CD4-positive, alpha-beta T cell treated with Interleukin-4 for 4 hours (primary cell): Measurements from ENCODE around the gene CXCL12.

Experiments
- DNase-seq: peaks from one replicate; pipeline ENCODE4 v3.0.0-alpha.2; 2020

Gene CXCL12

DNA sequence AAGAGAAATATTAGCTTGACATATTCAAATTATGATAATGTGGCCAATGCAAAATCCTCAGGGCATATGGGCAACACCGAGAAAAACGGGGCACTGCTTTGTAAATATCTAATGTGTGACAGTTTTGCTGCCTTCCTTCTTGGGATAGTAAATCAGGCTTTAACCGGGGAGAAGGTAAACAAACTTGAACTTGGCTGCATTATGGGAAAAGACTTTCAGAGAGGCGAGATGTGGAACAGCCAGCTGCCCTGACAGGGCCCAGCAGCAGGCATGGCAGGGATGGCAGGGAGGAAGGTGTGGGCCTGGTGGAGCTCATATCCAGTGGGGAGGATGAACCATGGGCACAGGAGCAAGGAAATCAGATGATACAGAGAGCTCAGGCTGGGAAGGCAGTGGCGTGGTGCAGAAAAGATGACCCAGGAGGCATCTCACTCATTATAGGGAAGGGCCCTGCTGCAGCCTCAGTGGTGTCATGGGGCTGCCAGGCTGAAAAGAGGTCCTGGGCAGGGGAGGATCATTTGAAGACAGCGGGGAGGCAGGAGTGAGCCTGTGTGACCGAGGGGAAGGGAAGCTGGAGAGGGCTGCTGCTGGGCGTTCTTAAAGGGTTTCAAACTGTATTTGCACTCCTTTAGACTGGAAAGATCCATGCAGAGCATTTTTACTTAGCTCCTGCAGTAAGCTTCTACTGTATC is 26.7 kb downstream of the CXCL12 start:
- no peak for DNase-seq

DNA sequence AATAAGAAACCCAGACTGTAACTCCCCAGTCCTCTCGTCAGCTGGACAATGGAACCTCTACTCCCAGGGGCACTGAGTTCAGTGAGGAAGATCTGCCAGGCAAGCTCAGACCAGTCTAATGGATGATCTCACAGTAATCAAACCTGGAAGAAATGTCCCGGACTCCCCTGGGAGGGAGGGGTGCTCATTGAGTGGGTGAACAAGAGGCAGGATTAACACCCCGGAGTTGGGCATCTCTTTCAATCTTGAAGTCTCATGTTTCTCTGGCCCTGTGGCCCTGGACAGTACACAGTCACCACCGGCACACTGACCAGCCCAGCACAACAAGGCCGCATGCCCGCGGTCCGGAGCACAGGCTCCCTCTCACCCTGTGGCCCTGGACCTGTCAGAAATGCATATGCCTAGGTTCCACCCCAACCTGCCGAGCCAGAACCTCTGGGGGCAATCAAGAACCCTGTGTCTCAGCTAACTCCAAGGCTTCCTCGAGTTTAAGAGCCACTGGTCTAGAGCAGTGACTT is 27.8 kb downstream of the CXCL12 start:
- DNase-seq: no peak

DNA sequence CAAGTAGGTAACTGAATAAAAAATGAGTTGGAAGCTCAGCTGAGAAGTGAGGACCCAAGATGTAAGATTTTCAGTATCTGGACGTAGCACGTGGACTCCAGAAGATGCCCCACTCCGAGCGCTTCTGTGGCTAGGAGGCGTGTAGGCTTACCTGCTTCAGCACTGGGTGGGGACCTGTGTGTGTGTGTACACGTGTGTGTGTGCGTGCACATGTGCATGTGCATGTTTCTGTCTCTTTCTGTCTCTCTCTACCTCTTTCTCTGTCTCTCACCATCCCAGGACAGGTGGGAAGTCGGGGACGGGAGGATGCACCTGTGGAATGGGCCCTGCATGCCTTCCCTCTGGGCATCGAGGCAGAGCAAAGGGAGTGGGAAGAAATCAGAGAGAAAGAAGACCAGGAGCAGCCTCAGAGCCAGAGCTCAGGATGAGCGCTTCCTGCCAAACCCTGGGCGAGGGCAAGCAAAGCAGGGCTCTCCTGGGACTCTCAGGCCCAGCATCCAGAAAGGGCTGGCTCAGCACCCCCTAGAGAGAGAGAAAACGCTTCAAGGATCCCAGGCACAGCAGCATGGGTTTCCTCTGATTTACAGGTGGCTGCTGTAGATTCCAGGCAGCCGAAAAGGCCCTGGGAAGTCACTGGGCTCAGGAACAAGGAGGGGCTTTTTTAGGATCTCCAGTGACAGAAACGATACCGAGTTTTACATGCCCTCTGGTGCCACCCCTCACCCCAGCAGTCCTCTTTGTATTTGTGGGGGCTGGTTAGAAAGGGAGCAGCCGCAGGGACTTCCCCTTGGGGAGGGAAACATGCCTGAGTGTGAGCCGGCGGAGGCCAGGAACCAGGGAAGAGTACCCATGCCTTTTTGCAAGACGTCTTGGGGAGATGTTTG is 28.5 kb downstream of the CXCL12 start:
- no peak for DNase-seq

DNA sequence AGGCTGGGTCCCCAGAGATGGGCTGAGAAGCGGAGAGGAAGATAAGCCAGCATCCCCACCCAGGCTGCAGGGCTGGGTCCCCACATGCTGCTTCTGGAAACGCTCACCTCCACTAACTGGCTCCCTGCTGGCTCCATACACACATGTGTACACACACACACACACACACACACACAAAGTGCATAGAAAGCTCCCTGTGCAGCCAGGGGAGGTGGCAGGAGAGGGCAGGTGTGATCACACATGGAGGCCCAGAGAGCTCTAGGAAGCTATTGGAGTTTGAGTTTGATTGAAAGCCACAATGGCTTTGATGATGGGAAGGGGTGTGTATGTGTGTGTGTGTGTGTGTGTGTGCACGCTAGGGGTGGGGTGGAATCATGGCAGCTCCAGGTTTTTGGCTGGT is 29.3 kb downstream of the CXCL12 start:
- DNase-seq: no peak

DNA sequence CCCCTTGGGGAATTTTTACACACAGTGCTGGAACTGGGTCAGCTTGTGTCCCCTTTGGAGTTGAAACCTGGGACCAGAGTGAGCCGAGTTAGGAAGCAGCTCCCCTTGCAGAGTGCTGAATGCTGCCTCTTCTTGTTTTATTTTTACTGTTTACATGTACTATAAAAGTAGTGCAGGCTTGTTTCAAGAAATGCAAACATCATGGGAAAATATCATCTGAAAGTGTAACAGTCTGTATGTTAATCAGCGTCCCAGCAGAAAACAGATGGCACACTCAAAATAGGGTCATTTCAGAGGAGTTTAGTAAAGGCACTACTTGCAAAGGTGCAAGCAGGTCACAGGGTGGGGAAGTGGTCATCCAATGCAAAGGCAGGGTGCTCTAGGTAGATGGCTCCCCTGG is 30.1 kb downstream of the CXCL12 start:
- no peak for DNase-seq

DNA sequence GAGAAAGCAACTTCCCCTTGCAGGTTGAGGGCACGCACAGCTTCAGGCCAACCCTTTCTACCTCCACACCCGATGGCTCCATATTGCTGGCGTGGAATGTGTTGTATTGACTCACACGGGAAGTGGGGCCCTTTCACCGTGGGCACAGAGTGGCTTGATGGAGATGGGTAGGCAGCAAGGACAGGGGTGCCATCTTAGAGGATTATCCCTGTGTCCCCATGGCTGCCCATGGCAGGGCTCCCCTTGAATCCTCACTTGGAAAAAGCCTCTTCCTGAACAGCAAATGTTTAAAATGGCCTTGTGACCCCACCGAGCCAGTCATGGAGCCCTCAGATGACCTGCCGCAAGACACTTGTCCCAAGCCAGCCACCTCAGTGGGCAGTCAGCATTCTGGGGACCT is 31.2 kb downstream of the CXCL12 start:
- DNase-seq: no peak

DNA sequence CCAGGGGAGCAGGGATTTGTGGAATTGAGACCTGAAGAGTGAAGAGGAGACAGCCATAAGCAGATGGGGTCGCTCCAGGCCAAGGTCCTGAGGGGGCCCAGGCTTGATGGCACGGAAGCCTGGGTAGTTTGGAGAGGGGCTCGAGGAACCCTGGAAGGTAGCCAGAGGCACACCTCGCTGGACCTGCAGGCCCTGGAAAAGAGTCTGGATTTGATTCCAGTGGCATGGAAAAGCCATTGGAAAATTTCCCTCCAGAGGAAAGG is 31.8 kb downstream of the CXCL12 start:
- DNase-seq: no peak

DNA sequence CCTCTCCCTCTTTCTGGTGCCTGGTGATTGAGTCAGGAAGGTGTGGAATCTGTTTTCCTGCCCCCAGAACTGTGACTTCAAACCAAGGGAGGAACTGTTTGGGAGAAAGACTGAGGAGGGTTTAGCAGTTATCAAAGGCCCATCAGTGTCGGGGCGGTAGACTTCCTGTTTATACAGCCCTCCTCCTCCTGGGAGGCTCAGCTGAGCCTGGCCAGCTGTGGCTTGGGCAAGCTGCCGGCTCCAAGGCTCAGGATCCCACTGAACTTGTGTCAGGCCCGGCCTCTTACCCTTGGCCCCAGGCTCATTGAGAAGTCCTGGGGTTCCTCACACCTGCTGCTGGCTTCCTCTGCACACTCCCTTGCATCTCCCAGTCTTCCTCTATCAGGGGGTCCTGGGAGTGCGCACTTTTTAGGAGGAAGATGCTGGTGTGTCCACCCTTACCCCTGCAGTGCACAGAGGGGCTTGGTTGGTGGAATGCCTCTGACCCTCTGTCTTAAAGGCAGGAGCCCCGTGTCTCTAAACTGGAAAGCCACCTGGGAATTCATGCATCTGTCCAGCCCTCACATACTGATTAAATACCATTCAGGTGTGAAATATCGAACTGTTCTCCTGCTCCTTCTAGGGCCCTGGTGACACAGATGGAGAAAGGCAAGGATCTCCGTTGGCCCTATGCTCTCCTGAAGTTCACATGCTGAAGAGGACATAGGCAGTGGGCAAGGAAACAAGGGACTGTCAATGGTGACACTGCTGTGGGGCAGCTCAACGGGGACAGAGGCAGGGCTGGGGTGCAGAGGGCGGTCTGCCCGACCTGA is 32.4 kb downstream of the CXCL12 start:
- no peak for DNase-seq

DNA sequence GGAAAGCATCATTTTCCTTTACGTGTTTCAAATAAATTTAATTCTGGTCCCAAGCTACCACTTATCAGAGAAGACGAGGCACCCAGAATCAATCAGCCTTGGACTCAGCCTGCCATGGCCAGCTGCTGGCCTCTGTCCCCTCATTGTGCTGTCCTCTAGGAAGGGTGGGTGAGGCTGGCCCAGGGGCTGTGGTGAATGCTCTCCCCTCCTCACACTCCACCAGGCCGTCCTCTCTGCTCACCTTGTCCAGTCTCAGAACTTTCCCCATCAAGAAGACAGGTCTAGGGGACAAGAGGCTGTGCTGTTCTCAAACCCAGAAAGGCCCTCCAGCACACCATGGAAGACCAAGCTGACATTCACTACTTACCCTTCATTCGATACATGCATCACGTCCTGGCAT is 36.4 kb downstream of the CXCL12 start:
- DNase-seq: no peak

DNA sequence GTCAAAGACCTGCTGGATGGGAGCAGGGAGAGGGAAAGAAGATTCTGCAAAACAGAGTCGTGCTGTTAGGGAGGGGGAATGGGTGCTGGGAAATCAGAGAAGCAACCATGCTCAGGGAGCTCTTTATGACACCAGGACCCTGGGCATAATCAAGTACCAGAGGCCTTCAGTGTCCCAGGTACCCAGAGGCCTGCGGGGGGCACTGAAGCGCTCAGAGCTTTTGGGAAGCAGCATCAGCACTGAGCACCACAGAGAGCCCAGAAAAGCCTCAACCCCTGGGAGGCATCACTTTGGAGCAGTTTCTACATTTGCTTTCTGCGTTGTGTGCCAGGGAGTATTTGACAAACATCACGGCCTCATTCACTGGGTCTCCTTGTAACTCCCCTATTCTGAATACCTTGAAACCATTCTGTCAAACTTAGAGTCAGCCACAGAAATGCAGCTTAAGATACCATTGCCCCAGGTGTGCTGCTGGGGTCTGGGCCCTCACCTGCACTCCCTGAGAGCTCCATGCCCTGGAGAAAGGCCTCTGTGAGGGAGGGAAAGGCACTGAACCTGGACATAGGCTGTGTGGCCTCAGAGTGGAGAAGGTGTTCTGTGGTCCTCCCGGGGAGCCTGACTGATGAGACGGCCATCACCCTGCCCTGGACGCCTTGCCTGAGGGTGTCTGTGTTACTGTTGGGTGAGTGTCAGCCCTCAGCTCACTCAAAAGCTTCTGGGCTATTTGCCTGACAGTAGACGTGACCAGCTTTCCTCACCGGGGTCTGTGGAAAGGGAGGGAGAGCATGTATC is 37.1 kb downstream of the CXCL12 start:
- DNase-seq: no peak

DNA sequence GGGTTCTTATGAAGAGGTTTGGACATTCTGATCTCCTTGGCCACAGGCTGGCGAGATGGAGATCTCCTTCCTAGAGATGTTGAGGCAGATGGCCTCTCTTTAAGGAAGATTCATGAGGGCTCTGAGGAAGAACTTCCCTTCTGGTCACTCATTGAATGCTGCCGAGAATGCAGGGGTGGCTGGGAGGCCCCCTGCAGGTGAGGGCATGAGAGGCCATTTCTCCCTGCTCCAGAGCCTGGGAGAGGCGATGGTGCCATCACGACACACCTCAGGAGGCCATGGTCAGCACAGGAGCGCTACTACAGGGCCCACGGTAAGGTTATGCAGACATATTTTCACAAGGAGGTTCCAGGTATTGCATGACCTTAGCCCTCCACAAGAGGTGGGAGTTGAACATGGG is 40.2 kb downstream of the CXCL12 start:
- no peak for DNase-seq

DNA sequence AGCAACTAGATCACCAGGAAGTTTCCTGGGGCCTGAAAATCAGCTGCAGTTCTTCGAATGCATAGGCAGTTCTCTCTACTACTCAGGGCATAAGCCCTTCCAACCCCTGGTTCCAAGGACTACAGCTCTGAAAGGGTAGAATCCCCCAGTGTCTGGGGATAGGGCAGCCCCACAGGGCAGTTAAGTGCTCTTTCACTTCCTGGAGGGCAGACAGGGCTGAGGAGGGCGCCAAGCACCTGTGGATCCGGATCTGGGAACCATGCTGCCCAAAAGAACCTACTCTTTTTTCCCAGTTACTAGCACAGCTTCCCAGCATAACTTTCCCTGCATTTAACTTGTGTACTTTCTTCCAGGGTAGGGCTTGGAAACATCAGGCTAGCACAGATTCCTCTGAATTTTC is 41.1 kb downstream of the CXCL12 start:
- DNase-seq: no peak

DNA sequence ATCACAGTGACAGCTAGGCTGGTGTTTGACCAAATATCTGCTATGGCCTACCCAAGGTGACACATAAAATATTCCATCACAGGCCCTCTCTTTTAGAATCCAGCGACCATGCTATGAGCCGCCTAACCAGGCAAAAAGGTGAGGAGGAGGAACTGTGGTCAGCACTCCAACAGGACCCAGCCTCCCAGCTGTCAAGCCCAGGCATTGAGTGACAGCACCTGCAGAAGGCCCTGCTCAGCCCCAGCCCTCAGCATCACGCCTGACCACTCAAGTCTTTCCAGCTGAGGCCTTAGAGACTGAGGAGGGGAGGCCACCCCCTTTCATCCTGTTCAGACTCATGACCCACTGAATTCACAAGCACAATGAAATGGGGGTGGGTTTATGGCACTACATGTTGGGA is 43.0 kb downstream of the CXCL12 start:
- no peak for DNase-seq

DNA sequence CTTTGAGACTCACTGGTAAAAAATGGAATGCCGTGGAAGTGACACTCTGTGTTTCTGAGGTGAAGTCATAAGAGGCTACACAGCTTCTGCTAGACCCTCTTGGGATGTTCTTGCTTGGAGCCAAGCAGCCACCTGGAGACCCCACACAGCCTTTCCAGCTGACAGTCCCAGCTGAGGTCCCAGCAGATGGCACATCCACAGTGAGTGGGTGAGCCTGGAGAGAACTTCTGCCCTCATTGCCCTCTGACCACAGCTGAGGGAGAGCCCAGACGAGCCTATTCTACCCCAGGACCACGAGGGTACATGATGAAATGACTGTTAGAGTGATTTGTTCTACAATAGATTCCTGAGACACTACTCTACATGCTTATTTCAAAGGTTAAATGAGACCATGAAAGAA is 44.3 kb downstream of the CXCL12 start:
- DNase-seq: no peak

DNA sequence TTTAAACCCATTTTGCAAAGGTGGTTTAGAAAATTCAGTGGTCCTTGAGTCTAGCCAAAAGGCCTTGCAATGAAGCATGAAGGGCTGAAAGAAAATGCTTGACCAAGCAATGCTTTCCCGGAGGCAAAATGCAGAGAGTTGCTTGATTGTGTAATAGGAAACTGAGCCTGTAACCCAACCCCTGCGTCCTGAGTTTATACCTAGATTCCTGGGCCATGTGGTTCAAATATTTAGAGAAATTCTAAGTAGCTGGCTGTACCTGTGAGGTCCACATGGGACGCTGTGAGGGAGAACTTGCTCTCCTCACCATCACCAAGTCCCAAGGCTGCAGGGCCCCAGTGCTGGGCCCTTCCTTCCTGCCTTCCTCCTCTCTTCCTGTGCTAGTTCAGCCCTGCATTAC is 45.7 kb downstream of the CXCL12 start:
- no peak for DNase-seq

DNA sequence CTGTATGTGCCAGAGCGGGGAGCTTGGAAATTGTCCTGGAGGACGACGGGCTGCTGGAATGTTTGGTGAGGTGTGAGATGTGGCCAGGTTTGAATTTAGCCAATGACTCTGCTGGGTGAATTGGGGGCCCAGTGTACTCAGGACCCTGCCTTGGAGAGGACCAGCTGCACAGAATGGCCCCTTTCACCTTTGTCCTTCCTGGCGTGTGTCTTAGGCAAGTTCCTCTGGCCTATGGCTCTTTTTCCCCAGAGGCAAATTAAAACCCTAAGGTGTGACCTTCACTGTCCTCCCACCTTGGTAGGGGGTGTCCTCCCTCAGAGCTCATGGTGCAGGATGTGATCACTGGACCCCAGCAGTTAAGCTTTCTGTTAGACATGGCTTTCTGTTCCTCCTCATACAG is 47.8 kb downstream of the CXCL12 start:
- DNase-seq: no peak

DNA sequence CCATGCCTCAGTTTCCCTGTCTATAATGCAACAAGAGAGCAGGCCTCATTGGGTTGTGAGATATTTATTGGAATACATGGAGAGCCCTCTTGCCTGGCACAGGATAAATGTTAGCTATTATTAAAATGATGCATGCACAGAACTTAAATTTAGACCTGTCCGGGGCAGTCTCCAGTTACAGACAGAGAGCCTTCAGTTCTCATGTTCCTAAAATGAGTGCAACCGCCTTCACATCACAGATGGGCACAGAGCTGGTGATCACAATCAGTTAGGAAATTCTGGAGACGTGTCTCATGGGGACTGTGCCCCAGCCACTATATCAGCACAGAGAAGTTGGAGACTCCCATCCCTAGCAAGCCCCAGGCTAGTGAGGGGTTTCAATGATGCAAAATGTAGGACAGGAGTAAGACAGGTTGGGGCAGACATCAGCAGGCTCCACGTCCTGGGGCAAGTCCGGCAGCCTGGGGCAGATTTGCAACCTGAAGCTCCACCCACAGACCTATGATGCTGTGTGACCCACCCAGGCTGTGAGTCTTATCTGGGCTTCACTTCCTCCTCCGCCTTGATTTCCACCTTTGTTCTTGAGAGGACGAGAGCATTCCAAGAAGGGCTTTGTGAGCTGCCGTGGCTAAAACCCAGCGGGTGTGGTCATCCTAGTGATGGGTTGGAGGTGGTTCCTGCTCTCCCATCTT is 49.4 kb downstream of the CXCL12 start:
- no peak for DNase-seq

DNA sequence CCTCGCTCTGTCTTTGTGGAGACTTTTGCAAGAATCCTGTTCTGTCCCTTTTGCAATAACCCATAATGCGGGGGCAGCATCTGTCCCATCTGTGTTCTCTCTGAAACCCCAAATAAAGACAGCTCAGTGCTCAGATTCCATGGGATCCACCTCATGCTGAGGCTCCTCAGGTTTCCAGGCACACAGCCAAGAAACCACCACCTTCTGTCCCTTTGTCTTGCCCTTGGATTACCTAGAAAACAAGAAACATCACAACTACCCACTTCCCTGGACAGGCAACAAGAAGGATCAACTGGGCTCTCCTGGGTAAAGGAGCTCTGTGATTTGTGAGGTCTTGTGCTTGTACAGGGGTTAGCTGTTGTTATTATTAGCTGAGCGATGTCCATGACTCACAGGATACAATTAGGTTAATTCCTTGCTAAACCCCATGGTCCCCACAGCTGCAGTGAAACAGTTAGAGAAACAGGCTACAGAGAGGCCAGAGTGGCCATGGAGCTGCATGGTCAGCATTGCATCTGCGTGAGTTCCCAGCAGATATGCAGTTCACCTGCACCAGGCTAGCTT is 50.2 kb downstream of the CXCL12 start:
- no peak for DNase-seq

DNA sequence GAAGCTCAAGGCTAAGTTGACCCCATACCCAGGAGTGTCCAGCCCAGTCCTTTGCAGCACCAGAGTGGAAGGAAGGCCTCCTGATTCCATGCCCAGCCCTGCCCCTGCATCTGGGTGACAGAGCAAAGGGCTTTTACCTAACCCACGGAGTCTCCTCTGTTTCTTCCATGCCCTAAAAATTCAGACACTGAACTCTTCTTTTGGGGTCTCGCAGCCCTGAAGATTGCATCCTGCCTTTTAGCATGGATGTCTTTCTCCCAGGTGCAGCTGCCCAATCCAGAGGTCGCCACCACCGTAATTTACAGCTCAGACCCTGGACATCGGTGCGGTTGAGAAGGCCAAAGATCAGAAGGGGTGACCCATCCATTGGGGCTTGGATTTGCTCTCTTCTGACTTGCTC is 50.8 kb downstream of the CXCL12 start:
- no peak for DNase-seq

DNA sequence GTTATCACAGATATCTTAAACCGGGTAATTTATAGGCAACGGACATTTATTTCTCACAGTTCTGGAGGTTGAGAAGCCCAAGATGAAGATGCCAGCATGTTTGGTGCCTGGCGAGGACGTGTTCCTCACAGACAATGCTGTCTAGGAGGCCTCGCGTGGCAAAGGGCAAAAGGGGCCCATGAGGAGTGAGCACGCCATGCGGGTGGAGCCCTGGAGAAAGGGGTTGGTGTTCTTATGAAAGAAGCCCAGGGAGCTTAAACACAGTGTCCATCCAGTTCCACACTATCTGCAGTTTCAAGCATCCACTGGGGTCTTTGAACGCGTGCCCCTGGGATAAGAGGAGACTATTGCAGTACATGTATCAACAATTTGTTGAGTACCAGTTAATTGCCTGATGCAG is 51.4 kb downstream of the CXCL12 start:
- no peak for DNase-seq

DNA sequence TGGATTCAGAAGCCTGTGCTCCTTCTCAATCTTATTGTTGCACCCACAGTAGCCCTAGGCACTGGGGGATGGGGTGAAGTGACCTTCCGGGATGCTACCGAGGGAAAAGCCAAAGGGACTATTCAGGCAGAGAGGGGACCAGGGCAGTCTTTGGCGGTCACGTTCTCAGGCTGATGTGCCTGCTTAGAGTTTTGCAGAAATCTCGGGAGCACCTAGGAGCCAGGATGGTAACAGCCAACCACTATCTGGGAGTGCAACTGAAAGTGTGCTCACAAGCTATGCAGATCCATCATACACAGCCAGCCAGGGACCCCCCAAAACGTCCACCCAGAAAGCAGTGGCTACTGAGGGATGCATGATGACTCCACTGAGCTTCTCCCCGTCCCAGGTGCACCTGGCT is 52.4 kb downstream of the CXCL12 start:
- no peak for DNase-seq

DNA sequence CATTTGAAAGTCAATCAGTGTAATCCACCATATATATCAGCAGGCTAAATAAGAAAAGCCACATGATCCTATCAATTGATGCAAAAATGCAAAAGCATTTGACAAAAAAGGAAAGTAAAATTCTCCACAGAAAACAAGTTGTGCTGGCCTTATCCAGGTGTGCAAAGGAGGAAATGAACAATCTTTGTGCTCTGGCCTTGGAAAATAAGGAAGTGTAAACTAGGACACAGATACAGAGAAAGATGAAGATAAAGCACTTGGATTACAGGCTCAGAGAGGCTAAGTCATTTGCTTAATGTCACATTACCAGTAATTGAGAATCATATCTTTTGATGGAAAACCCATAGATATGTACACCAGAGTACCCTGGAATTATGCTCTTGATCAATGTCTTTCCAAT is 54.5 kb downstream of the CXCL12 start:
- DNase-seq: no peak
